ENCODE results near the gene LRBA. TPM values are rescaled to one million over a fixed set of nuclear protein-coding genes. Genes with fewer than 3 reads are reported as not detected.

LRBA gene
- total and polyA plus RNA-seq, 2 of the 4 experiments (the other 2 are of a cell fraction), result 10.2 to 51.6 TPM

DNA sequence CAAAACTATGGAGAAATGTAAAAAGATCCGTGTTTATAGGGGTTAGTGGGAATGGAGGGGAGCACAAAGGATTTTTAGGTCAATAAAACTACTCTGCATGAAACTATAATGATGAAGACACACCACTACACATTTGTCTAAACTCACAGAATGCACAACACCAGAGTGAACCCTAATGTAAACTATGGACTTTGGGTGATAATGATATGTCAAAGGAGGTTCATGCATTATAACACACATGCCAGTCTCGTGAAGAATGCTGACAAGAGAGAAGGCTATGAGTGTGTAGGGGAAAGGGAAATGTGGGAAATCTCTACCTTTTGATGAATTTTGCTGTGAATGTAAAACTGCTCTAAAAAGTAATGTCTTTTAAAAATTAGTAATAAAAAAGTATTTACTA lies 249.9 kb downstream of the LRBA start:
- Histone ChIP-seq H2AK5ac (ENCODE audit: low read depth, low read length) (no peak overlapping the region), H3K23ac (ENCODE audit: low read depth, low read length) (no peak overlapping the region), H2BK120ac (ENCODE audit: low read depth, low read length) (no peak overlapping the region), H2BK15ac (ENCODE audit: low read depth, low read length) (no peak overlapping the region), H3K4me3 (ENCODE audit: insufficient read depth, low read depth, low read length) (no peak overlapping the region), H3K36me3 (ENCODE audit: control insufficient read depth, insufficient read depth, low read length) (no peaks in the 10 kb centered on the region), H2BK20ac (ENCODE audit: low read depth, low read length) (no peak overlapping the region), H4K5ac (ENCODE audit: low read depth, low read length) (no peak overlapping the region), H2BK5ac (ENCODE audit: low read depth, low read length, poor library complexity, severe bottlenecking) (no peak overlapping the region), H4K20me1 (ENCODE audit: insufficient read depth, low read length) (no peaks in the 10 kb centered on the region), H3K27ac (ENCODE audit: insufficient read depth, low read length) (no peak overlapping the region), H3K9me3 (ENCODE audit: control insufficient read depth, insufficient read depth, low read length) (no peaks in the 10 kb centered on the region), H3K4me2 (ENCODE audit: low read depth, low read length) (no peak overlapping the region), H3K9me1 (ENCODE audit: insufficient read depth, low read length) (no peaks in the 10 kb centered on the region), H3K14ac (replicated peaks; ENCODE audit: low read depth, low read length) (no peak overlapping the region), H3K56ac (ENCODE audit: extremely low read depth, insufficient read depth, low read length) (no peak overlapping the region), H2AFZ (replicated peaks; ENCODE audit: low read length, poor library complexity) (no peak overlapping the region), H3K4me1 (ENCODE audit: control insufficient read depth, insufficient read depth, low read length) (0 out of 2 replicates have a peak, but pooled peaks cover 2% of the 10 kb centered on the region), H3K4ac (ENCODE audit: low read depth, low read length) (no peak overlapping the region), H3K79me1 (ENCODE audit: low read depth in 1 of 2, low read length in 2 of 2) (no peaks in the 10 kb centered on the region), H4K8ac (ENCODE audit: low read depth in 2 of 2, low read length in 2 of 2) (no peak overlapping the region), H3K18ac (ENCODE audit: low read depth, low read length) (no peak overlapping the region), H4K91ac (ENCODE audit: insufficient read depth, low read depth, low read length) (no peak overlapping the region), H2AK9ac (replicated peaks; ENCODE audit: low read depth, low read length, poor library complexity) (no peak overlapping the region), H3K27me3 (ENCODE audit: control insufficient read depth, insufficient read depth, low read length) (no peaks in the 10 kb centered on the region), H3K9ac (ENCODE audit: low read depth, low read length) (no peak overlapping the region)
- BruUV-seq (replicated peaks), result no TSS peak
- intact Hi-C loops (cut with micrococcal nuclease), result no loop called here
- ATAC-seq (ENCODE audit: low read depth) (no peak), DNase-seq (no peak)
- POLR2A ChIA-PET (ENCODE audit: unreplicated experiment), result no interaction called here
- WGBS, 2 experiments (ENCODE audit: extremely low coverage in 2 of 2, insufficient read length in 1 of 2), result no CpG with 5 or more reads among the region's 2 CpGs
- TF ChIP-seq CEBPB (IDR thresholded peaks at IDR 0.05; ENCODE audit: low read depth, low read length) (no peak), RAD21 (IDR thresholded peaks at IDR 0.05; ENCODE audit: low read length) (no peak), MXI1 (IDR thresholded peaks at IDR 0.05; ENCODE audit: borderline replicate concordance, low read depth, low read length) (no peak), MAZ (IDR thresholded peaks at IDR 0.05; ENCODE audit: borderline replicate concordance, low read depth, low read length) (no peak), POLR2A (IDR thresholded peaks at IDR 0.05; ENCODE audit: low read depth, low read length) (no peak), CHD1 (IDR thresholded peaks at IDR 0.05; ENCODE audit: low read depth, low read length) (no peak), MAFK (IDR thresholded peaks at IDR 0.05; ENCODE audit: low read depth, low read length) (no peak), RCOR1 (IDR thresholded peaks at IDR 0.05; ENCODE audit: insufficient replicate concordance, low read length) (no peak), NFE2L2 (IDR thresholded peaks at IDR 0.05; ENCODE audit: low read depth, low read length) (no peak), BHLHE40 (IDR thresholded peaks at IDR 0.05; ENCODE audit: low read depth, low read length) (no peak), SMC3 (IDR thresholded peaks at IDR 0.05; ENCODE audit: low read depth, low read length) (no peak), RFX5 (IDR thresholded peaks at IDR 0.05; ENCODE audit: low read depth, low read length) (no peak), FOS (IDR thresholded peaks at IDR 0.05; ENCODE audit: low read depth, low read length) (no peak)
- TF ChIP-seq, protein P1, sequence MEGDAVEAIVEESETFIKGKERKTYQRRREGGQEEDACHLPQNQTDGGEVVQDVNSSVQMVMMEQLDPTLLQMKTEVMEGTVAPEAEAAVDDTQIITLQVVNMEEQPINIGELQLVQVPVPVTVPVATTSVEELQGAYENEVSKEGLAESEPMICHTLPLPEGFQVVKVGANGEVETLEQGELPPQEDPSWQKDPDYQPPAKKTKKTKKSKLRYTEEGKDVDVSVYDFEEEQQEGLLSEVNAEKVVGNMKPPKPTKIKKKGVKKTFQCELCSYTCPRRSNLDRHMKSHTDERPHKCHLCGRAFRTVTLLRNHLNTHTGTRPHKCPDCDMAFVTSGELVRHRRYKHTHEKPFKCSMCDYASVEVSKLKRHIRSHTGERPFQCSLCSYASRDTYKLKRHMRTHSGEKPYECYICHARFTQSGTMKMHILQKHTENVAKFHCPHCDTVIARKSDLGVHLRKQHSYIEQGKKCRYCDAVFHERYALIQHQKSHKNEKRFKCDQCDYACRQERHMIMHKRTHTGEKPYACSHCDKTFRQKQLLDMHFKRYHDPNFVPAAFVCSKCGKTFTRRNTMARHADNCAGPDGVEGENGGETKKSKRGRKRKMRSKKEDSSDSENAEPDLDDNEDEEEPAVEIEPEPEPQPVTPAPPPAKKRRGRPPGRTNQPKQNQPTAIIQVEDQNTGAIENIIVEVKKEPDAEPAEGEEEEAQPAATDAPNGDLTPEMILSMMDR (conservative IDR thresholded peaks at IDR 0.05; ENCODE audit: low read depth, low read length), result no peak
- TF ChIP-seq, protein P2, sequence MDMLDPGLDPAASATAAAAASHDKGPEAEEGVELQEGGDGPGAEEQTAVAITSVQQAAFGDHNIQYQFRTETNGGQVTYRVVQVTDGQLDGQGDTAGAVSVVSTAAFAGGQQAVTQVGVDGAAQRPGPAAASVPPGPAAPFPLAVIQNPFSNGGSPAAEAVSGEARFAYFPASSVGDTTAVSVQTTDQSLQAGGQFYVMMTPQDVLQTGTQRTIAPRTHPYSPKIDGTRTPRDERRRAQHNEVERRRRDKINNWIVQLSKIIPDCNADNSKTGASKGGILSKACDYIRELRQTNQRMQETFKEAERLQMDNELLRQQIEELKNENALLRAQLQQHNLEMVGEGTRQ (IDR thresholded peaks at IDR 0.05; ENCODE audit: low read depth, low read length), result no peak
- TF ChIP-seq, protein P3, sequence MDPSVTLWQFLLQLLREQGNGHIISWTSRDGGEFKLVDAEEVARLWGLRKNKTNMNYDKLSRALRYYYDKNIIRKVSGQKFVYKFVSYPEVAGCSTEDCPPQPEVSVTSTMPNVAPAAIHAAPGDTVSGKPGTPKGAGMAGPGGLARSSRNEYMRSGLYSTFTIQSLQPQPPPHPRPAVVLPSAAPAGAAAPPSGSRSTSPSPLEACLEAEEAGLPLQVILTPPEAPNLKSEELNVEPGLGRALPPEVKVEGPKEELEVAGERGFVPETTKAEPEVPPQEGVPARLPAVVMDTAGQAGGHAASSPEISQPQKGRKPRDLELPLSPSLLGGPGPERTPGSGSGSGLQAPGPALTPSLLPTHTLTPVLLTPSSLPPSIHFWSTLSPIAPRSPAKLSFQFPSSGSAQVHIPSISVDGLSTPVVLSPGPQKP (IDR thresholded peaks at IDR 0.05; ENCODE audit: borderline replicate concordance, low read depth, low read length), result no peak
- dilution Hi-C loops (cut with HindIII; ENCODE audit: low sequenced_read_pairs, unreplicated experiment), result no loop called here
- in situ Hi-C loops (cut with MboI; ENCODE audit: low sequenced_read_pairs), result no loop called here
- CTCF ChIA-PET, result interaction anchor here (0.7 kb wide), 1 partner anchor 158 kb away, joined by 4 read pairs; no protein-coding TSS in a partner anchor
